Activated T-helper 2 cell treated with anti-CD3 and anti-CD28 coated beads, Interferon-gamma antibody, Interleukin-2, Interleukin-4, amounts not matched to agents 10 μg/mL and 5 μg/mL and 100 μg/mL, durations not matched to agents 14 hours and 24 hours and 36 hours (primary cell): ENCODE data around the gene MMP7. TPM values are rescaled to one million over a fixed set of nuclear protein-coding genes. Genes with fewer than 3 reads are reported as not detected.
A peak's percentile ranks its signal among the peaks of the same experiment; 100 is the strongest.

Experiments used
- DNase-seq: peaks from one replicate; pipeline ENCODE4 v3.0.0; 2021; ENCODE audit warnings: low spot score
- H3K27ac Mint-ChIP-seq: one replicate; pipeline ENCODE4 v1.8.0; 2021; ENCODE audit warnings: mixed read lengths
- H3K27me3 Mint-ChIP-seq: one replicate; pipeline ENCODE4 v1.8.0; 2021; ENCODE audit warnings: low read depth, mixed read lengths
- H3K36me3 Mint-ChIP-seq: one replicate; pipeline ENCODE4 v1.8.0; 2021; ENCODE audit warnings: low read depth, mixed read lengths
- H3K4me1 Mint-ChIP-seq: one replicate; pipeline ENCODE4 v1.8.0; 2021; ENCODE audit warnings: low read depth, mixed read lengths
- H3K4me3 Mint-ChIP-seq: one replicate; pipeline ENCODE4 v1.8.0; 2021; ENCODE audit warnings: low read depth, mild to moderate bottlenecking, moderate library complexity, mixed read lengths
- H3K9me3 Mint-ChIP-seq: one replicate; pipeline ENCODE4 v1.8.0; 2021; ENCODE audit warnings: mixed read lengths
- intact Hi-C: fragments of 100-400 bp; cut with micrococcal nuclease; formaldehyde crosslinking; loops from one replicate; pipeline ENCODE4 v1.15.1; 2023
- total RNA-seq: library from RNA; stranded (reverse); gene quantifications from 2 replicates; pipeline ENCODE4 v1.2.3, GENCODE V29; 2022

MMP7 gene
- total RNA-seq, 1 donor from 2014 or later: not detected

DNA sequence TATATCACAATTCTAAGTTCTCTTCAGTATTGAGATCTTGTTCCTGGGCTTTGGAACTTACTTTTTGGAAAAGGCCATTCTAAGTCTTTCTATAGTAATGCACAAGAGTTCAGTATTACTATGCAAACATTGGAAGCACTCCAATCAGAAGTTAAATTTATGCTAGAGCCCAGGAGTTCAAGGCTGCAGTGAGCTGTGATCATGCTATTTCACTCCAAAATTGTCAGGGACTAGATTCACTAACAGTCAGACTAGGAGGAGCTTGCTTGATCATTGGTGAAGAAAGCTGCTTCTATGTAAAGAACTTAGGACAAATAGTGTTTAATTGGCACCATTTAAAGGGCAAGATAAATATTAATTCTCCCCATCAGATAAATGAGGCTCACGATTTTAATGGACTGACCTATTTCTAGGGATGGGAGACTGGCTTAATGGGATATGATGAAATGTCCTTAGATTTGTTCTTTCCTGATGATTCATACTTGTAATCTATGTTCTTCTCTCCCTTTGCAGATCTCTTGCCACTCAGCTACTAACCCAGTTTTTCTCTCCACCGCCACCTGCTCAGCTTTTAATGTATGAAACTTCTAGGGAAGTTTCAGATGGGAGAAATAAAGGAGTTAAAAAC, 45.3 kb downstream of the MMP7 start:
- Mint-ChIP-seq H3K9me3 (no peaks in the 10 kb centered on the region), H3K27ac (no peak overlapping the region), H3K36me3 (no peaks in the 10 kb centered on the region), H3K27me3 (no peaks in the 10 kb centered on the region), H3K4me3 (no peak overlapping the region), H3K4me1 (peaks cover 28% of the 10 kb centered on the region)
- DNase-seq: no peak
- intact Hi-C loops: no loop called here

DNA sequence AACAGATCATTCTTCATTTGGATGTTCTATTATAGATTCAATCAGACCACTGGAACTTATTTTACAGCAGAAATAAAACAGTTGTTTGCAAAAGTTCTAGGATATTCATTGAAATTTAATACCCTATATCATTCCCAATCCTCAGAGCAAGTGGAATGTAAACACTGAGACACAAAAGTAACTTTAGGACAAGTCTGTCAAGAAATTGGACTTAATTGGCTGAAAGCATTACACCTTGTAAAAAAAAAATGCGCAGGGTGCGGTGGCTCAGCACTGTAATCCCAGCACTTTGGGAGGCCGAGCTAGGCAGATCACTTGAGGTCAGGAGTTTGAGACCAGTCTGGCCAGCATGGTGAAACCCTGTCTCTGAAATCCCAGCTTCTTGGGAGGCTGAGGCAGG, 48.1 kb downstream of the MMP7 start:
- no peaks in the 10 kb centered on the region for H3K27me3 Mint-ChIP-seq
- no peak overlapping the region for H3K27ac Mint-ChIP-seq
- H3K9me3 Mint-ChIP-seq: no peaks in the 10 kb centered on the region
- H3K4me3 Mint-ChIP-seq: no peak overlapping the region
- peaks cover 28% of the 10 kb centered on the region for H3K4me1 Mint-ChIP-seq
- intact Hi-C loops: no loop called here
- H3K36me3 Mint-ChIP-seq: no peaks in the 10 kb centered on the region
- DNase-seq: no peak

DNA sequence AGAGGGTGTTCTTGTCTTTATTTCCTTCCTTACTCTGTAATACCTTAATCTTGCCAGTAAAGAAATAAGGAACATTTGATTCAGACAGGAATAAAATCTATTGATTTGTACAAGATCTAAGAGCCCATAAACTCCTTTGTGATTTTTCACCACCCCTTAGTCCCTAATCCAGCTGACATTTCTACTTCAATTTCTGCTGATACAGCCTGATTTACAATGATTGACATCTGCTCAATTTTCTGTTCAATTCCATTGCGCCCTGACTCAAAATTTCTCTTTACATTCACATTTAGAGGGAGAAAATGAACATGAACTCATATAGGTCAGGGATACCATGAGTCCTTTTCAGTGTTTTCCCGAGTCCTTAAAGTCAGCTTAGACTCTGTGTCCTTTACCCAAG, 50.8 kb downstream of the MMP7 start:
- Mint-ChIP-seq H3K27ac (no peak overlapping the region), H3K9me3 (no peaks in the 10 kb centered on the region), H3K36me3 (peaks cover 3% of the 10 kb centered on the region), H3K4me3 (no peak overlapping the region), H3K4me1 (peaks cover 36% of the 10 kb centered on the region), H3K27me3 (no peaks in the 10 kb centered on the region)
- DNase-seq: no peak
- intact Hi-C loops: no loop called here

DNA sequence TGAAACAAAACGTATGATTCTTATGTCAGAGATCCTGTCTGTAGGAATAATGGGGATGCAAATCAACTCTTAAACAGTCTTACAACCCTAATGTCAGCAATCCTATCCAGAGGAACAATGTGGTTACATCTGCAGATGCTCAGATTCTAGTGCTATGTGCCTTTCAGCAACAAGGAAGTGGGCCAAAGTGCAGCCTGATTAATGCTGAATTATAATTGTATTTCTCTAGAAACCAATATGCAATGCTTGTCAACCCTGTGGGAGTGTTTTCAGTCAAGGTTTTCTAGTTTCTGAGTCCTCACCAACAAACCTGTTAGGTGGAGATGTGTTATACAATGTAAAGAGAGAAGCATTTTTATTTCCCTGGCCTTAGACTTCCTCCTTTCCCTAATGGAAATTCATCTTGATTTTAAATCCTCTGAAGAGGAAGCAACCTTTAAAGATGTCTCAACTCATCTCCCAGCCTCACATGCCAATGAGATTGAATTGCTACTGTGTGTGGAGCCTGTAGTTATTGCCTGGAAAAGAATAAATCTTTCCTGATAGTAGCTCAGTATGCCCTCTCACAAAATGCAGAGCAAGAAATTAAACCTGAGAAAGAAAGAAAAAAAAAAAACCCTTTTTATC, 51.8 kb downstream of the MMP7 start:
- Mint-ChIP-seq H3K4me1 (peaks cover 45% of the 10 kb centered on the region), H3K27ac (no peak overlapping the region), H3K9me3 (no peaks in the 10 kb centered on the region), H3K36me3 (peaks cover 3% of the 10 kb centered on the region), H3K27me3 (no peaks in the 10 kb centered on the region), H3K4me3 (no peak overlapping the region)
- DNase-seq: no peak
- intact Hi-C loops: no loop called here

DNA sequence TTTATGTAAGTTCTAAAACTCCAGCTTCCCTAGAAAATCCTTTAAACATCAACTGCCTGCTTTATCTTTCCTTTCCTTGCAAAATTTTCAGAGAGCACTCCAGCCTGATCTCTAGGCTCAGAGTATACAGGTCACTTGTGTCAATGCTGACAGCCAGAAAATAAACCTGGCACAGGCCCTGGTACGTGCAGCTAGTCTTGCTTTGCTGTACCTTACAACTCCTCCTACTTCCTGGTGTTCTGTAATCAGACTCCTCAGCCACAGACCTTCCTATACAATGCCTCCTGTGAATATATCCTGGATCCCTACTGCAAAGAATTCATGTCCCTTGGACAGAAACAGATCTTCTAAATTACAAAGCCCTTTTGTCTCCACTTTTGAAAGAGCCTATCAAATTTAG, 53.7 kb downstream of the MMP7 start:
- Mint-ChIP-seq H3K4me1 (peaks cover 55% of the 10 kb centered on the region), H3K27me3 (no peaks in the 10 kb centered on the region), H3K4me3 (peak overlapping the region; percentile 19), H3K36me3 (peaks cover 3% of the 10 kb centered on the region), H3K27ac (peak overlapping the region; percentile 88), H3K9me3 (no peaks in the 10 kb centered on the region)
- no peak for DNase-seq
- intact Hi-C loops: loop anchor here (1.0 to 2.0 kb wide), 2 partner anchors 19 to 24 kb away; partner anchors contain the start of gene TMEM123

DNA sequence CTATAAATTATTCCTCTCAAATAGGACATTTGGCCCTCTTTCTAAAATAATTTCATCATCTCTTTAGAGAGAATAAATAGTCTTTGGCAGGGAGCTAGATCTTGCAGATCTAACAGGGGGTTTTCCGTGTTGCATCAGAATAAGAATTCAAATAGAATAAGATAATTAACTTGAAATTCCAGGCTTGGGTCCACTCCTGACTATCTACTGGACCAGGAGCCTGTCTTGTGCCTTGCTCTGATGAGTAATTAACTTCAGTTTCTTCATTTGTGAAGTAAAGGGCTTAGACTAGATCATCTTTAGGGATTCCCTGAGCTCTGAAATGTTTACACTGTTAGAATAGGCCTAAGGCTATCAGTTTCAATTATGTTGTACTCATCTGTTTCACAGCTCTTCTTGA, 54.5 kb downstream of the MMP7 start:
- Mint-ChIP-seq H3K9me3 (no peaks in the 10 kb centered on the region), H3K4me1 (peaks cover 62% of the 10 kb centered on the region), H3K27ac (peak overlapping the region; percentile 88), H3K36me3 (peaks cover 3% of the 10 kb centered on the region), H3K4me3 (no peak overlapping the region), H3K27me3 (no peaks in the 10 kb centered on the region)
- no peak for DNase-seq
- intact Hi-C loops: loop anchor here (1.0 to 2.0 kb wide), 2 partner anchors 18 to 23 kb away; partner anchors contain the start of gene TMEM123

DNA sequence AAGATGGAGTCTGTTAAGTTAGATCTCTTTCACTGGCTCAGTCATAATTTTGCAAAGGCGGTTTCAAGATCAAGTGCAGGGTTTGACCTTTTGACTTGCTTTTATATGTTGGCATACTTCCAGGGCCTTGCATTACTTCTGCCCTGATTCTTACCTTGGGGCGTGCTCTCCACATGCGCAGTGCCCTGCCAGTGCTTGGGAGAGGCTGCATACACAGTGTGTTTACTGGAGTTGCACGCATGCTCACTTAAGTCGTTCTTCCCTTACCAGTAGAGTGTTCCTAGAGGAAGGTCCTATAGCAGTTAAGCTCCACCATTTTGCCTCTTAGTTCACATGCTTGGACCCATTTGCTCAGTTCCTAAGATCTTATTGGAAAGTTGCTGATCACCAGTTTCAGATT, 57.0 kb downstream of the MMP7 start:
- no peak for DNase-seq
- H3K27me3 Mint-ChIP-seq: no peaks in the 10 kb centered on the region
- H3K4me3 Mint-ChIP-seq: no peak overlapping the region
- H3K27ac Mint-ChIP-seq: no peak overlapping the region
- H3K9me3 Mint-ChIP-seq: no peaks in the 10 kb centered on the region
- peaks cover 3% of the 10 kb centered on the region for H3K36me3 Mint-ChIP-seq
- intact Hi-C loops: no loop called here
- peaks cover 79% of the 10 kb centered on the region for H3K4me1 Mint-ChIP-seq

DNA sequence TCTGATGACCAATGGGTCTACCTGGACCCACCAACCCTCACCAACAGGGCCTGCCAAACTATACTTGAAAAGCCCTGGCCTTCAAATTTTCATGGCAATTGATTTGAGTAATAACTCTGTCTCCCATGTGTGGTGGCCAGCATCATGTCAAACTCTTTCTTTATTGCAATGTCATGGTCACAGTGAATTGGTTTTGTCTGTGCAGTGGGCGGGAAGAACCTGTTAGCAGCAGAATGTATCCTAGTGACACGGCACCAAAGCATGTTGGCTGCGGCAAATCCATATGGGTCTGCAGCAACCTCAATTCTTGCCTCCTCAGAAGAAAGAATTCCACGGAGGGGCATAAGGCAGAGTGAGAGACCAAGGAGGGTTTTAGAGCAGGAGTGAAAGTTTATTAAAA, 58.4 kb downstream of the MMP7 start:
- H3K4me3 Mint-ChIP-seq: no peak overlapping the region
- no peaks in the 10 kb centered on the region for H3K27me3 Mint-ChIP-seq
- no peak for DNase-seq
- peaks cover 3% of the 10 kb centered on the region for H3K36me3 Mint-ChIP-seq
- no peak overlapping the region for H3K27ac Mint-ChIP-seq
- peaks cover 75% of the 10 kb centered on the region for H3K4me1 Mint-ChIP-seq
- no peaks in the 10 kb centered on the region for H3K9me3 Mint-ChIP-seq
- intact Hi-C loops: no loop called here

DNA sequence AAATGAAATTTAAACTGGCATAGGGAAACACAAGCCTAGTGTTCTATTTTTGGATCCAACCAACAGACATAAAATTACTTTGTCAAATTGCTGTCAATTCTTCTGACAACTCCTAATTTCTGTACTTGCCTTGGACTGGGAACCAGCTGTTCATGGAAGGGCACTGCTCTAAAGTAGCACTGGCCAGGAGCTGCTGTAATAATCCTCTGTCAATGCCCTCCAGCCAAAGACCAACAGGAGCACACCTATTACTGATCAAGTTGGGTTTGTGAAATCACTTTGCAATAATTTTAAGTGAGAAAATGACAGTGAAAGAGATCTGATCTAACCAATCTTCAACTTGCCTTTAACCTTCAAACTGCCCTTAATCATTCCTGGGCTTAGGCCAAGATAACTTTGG, 59.1 kb downstream of the MMP7 start:
- no peak overlapping the region for H3K4me3 Mint-ChIP-seq
- intact Hi-C loops: no loop called here
- no peak for DNase-seq

More for the DNA sequence above, 59.1 kb downstream of the MMP7 start:
- H3K4me1 Mint-ChIP-seq: peaks cover 74% of the 10 kb centered on the region
- no peaks in the 10 kb centered on the region for H3K9me3 Mint-ChIP-seq
- no peaks in the 10 kb centered on the region for H3K36me3 Mint-ChIP-seq
- H3K27ac Mint-ChIP-seq: no peak overlapping the region
- no peaks in the 10 kb centered on the region for H3K27me3 Mint-ChIP-seq

Other genes starting within 250 kb of the MMP7 start
- 217 and 221 TPM in 2 replicates for gene BIRC3, start 213.3 kb downstream of the MMP7 start, total RNA-seq
- 28.0 and 30.4 TPM in 2 replicates for gene BIRC2, start 183.5 kb downstream of the MMP7 start, total RNA-seq
- 202 and 204 TPM in 2 replicates for gene TMEM123, start 78.0 kb downstream of the MMP7 start, total RNA-seq
- not detected in 2 replicates for gene MMP20, start 94.6 kb upstream of the MMP7 start, total RNA-seq
- not detected in 2 replicates for gene MMP27, start 175.0 kb upstream of the MMP7 start, total RNA-seq
- gene MMP8, start 194.2 kb upstream of the MMP7 start, total RNA-seq: not detected in 2 replicates
- gene MMP10, start 249.9 kb upstream of the MMP7 start, total RNA-seq: not detected in 2 replicates